ENCODE data around the gene UBE2I. TPM values are rescaled to one million over a fixed set of nuclear protein-coding genes. Genes with fewer than 3 reads are reported as not detected.
A peak's percentile ranks its signal among the peaks of the same experiment; 100 is the strongest.

UBE2I gene
- total and polyA plus RNA-seq, 2 of the 4 experiments (the other 2 are of a cell fraction): 30.8 to 140 TPM

GRCh38 chr16:1311212-1311737, 1.8 kb downstream of the UBE2I start:
- Histone ChIP-seq H2BK5ac (ENCODE audit: low read depth, low read length, poor library complexity, severe bottlenecking) (no peak overlapping the region), H4K20me1 (ENCODE audit: insufficient read depth, low read length) (peaks cover 64% of the 10 kb centered on the region), H2BK15ac (ENCODE audit: low read depth, low read length) (no peak overlapping the region), H3K9me3 (ENCODE audit: control insufficient read depth, insufficient read depth, low read length) (no peaks in the 10 kb centered on the region), H3K9me1 (ENCODE audit: insufficient read depth, low read length) (peaks cover 7% of the 10 kb centered on the region), H4K91ac (ENCODE audit: insufficient read depth, low read depth, low read length) (no peak overlapping the region), H2BK20ac (ENCODE audit: low read depth, low read length) (no peak overlapping the region), H2AK9ac (replicated peaks; ENCODE audit: low read depth, low read length, poor library complexity) (peak overlapping the region; percentile 58), H2BK120ac (ENCODE audit: low read depth, low read length) (no peak overlapping the region), H3K79me1 (ENCODE audit: low read depth in 1 of 2, low read length in 2 of 2) (peaks cover 3 to 26% of the 10 kb centered on the region in 2 experiments), H3K36me3 (ENCODE audit: control insufficient read depth, insufficient read depth, low read length) (peaks cover 35% of the 10 kb centered on the region), H3K4me1 (ENCODE audit: control insufficient read depth, insufficient read depth, low read length) (peaks cover 15% of the 10 kb centered on the region), H3K9ac (ENCODE audit: low read depth, low read length) (peak overlapping the region; percentile 90), H3K27me3 (ENCODE audit: control insufficient read depth, insufficient read depth, low read length) (no peaks in the 10 kb centered on the region), H2AK5ac (ENCODE audit: low read depth, low read length) (no peak overlapping the region), H3K27ac (ENCODE audit: insufficient read depth, low read length) (peak overlapping the region; percentile 14; the same call in 1 of the 2 replicates), H3K18ac (ENCODE audit: low read depth, low read length) (no peak overlapping the region), H3K14ac (replicated peaks; ENCODE audit: low read depth, low read length) (no peak overlapping the region), H3K4ac (ENCODE audit: low read depth, low read length) (no peak overlapping the region), H3K23ac (ENCODE audit: low read depth, low read length) (peak overlapping the region; percentile 55), H3K56ac (ENCODE audit: extremely low read depth, insufficient read depth, low read length) (no peak overlapping the region), H2AFZ (replicated peaks; ENCODE audit: low read length, poor library complexity) (peak overlapping the region; percentile 10), H4K8ac (ENCODE audit: low read depth in 2 of 2, low read length in 2 of 2) (no peak overlapping the region), H4K5ac (ENCODE audit: low read depth, low read length) (no peak overlapping the region), H3K4me3 (ENCODE audit: insufficient read depth, low read depth, low read length) (peak overlapping the region; percentile 90), H3K4me2 (ENCODE audit: low read depth, low read length) (peak overlapping the region; percentile 97)
- in situ Hi-C loops (cut with MboI; ENCODE audit: low sequenced_read_pairs) (no loop called here), dilution Hi-C loops (cut with HindIII; ENCODE audit: low sequenced_read_pairs, unreplicated experiment) (no loop called here), intact Hi-C loops (cut with micrococcal nuclease) (no loop called here)
- TF ChIP-seq NFE2L2 (IDR thresholded peaks at IDR 0.05; ENCODE audit: low read depth, low read length): no peak
- TF ChIP-seq CHD1 (IDR thresholded peaks at IDR 0.05; ENCODE audit: low read depth, low read length): no peak
- TF ChIP-seq CEBPB (IDR thresholded peaks at IDR 0.05; ENCODE audit: low read depth, low read length): no peak
- no peak for TF ChIP-seq RFX5 (IDR thresholded peaks at IDR 0.05; ENCODE audit: low read depth, low read length)
- no peak for TF ChIP-seq ELK1 (IDR thresholded peaks at IDR 0.05; ENCODE audit: borderline replicate concordance, low read depth, low read length)
- TF ChIP-seq RCOR1 (IDR thresholded peaks at IDR 0.05; ENCODE audit: insufficient replicate concordance, low read length): no peak
- TF ChIP-seq MXI1 (IDR thresholded peaks at IDR 0.05; ENCODE audit: borderline replicate concordance, low read depth, low read length): no peak
- TF ChIP-seq BHLHE40 (IDR thresholded peaks at IDR 0.05; ENCODE audit: low read depth, low read length): no peak
- TF ChIP-seq USF2 (IDR thresholded peaks at IDR 0.05; ENCODE audit: low read depth, low read length): no peak
- TF ChIP-seq RAD21 (IDR thresholded peaks at IDR 0.05; ENCODE audit: low read length): no peak
- DNase-seq (no peak), ATAC-seq (ENCODE audit: low read depth) (no peak)
- no TSS peak for BruUV-seq (replicated peaks)
- CTCF ChIA-PET: no interaction called here
- POLR2A ChIA-PET (ENCODE audit: unreplicated experiment): no interaction called here
- WGBS, 2 experiments (ENCODE audit: extremely low coverage in 2 of 2, insufficient read length in 1 of 2): 7% methylated on average over 4 of the region's 13 CpGs; no CpG with 5 or more reads in 1 of the 2 experiments
